GM12873 (cell line): ENCODE data around the gene MOB3A.

Experiments
- CTCF ChIP-seq: IDR thresholded peaks from 2 replicates; pipeline ENCODE4 v1.5.1; 2012; ENCODE audit warnings: low read depth, mild to moderate bottlenecking, moderate library complexity, low read length, control low read depth; ENCODE audit not compliant: insufficient read depth; ENCODE audit errors: missing control alignments

MOB3A gene

GRCh38 chr19:2059422-2060201, 36.5 kb downstream of the MOB3A start:
- TF ChIP-seq CTCF, result no peak

GRCh38 chr19:2058570-2059421, 37.3 kb downstream of the MOB3A start:
- TF ChIP-seq CTCF, result no peak

- TF ChIP-seq CTCF, result no peak
Observed at GRCh38 chr19:2057484-2058469, 38.3 kb downstream of the MOB3A start.

- TF ChIP-seq CTCF, result no peak
Observed at GRCh38 chr19:2056837-2057192, 39.3 kb downstream of the MOB3A start.

GRCh38 chr19:2055931-2056836, 39.9 kb downstream of the MOB3A start:
- peak; percentile 3 for TF ChIP-seq CTCF

GRCh38 chr19:2054763-2055162, 41.4 kb downstream of the MOB3A start:
- no peak for TF ChIP-seq CTCF
